ENCODE results near the gene MRPL34. TPM values are rescaled to one million over a fixed set of nuclear protein-coding genes. Genes with fewer than 3 reads are reported as not detected.
A peak's percentile ranks its signal among the peaks of the same experiment; 100 is the strongest.

Gene MRPL34
- total RNA-seq, 1 donor from 2014 or later = 47.7 TPM

GRCh38 chr19:17341845-17342244 lies 36.2 kb downstream of the MRPL34 start:
- Mint-ChIP-seq H3K9me3 (no peaks in the 10 kb centered on the region), H3K4me3 (no peak overlapping the region), H3K4me1 (peaks cover 8% of the 10 kb centered on the region), H3K36me3 (no peaks in the 10 kb centered on the region), H3K27me3 (ENCODE audit: low read depth) (no peaks in the 10 kb centered on the region), H3K27ac (no peak overlapping the region)
- DNase-seq (ENCODE audit: low spot score in 2 of 2, unreplicated experiment in 2 of 2) = no peak
- no peak for TF ChIP-seq CTCF (IDR thresholded peaks at IDR 0.05; ENCODE audit: unreplicated experiment)

GRCh38 chr19:17346109-17346671 lies 40.5 kb downstream of the MRPL34 start:
- TF ChIP-seq CTCF (IDR thresholded peaks at IDR 0.05; ENCODE audit: unreplicated experiment) = peak; percentile 94
- H3K9me3 Mint-ChIP-seq = no peaks in the 10 kb centered on the region
- H3K27ac Mint-ChIP-seq = no peak overlapping the region
- peaks cover 6% of the 10 kb centered on the region for H3K27me3 Mint-ChIP-seq (ENCODE audit: low read depth)
- H3K4me3 Mint-ChIP-seq = no peak overlapping the region
- peaks cover 4% of the 10 kb centered on the region for H3K4me1 Mint-ChIP-seq
- no peaks in the 10 kb centered on the region for H3K36me3 Mint-ChIP-seq
- DNase-seq (ENCODE audit: low spot score in 2 of 2, unreplicated experiment in 2 of 2) = peak in 1 of 2 experiments; percentile 91

- Mint-ChIP-seq H3K9me3 (no peaks in the 10 kb centered on the region), H3K4me1 (peaks cover 4% of the 10 kb centered on the region), H3K4me3 (no peak overlapping the region), H3K27ac (peak overlapping the region; percentile 8), H3K36me3 (no peaks in the 10 kb centered on the region), H3K27me3 (ENCODE audit: low read depth) (peaks cover 6% of the 10 kb centered on the region)
- no peak for TF ChIP-seq CTCF (IDR thresholded peaks at IDR 0.05; ENCODE audit: unreplicated experiment)
- DNase-seq (ENCODE audit: low spot score in 2 of 2, unreplicated experiment in 2 of 2) = no peak
Measured at GRCh38 chr19:17347361-17347760, 41.7 kb downstream of the MRPL34 start.

GRCh38 chr19:17347877-17348276 lies 42.2 kb downstream of the MRPL34 start:
- DNase-seq (ENCODE audit: low spot score in 2 of 2, unreplicated experiment in 2 of 2) = no peak
- no peaks in the 10 kb centered on the region for H3K36me3 Mint-ChIP-seq
- H3K9me3 Mint-ChIP-seq = no peaks in the 10 kb centered on the region
- H3K4me3 Mint-ChIP-seq = no peak overlapping the region
- no peak for TF ChIP-seq CTCF (IDR thresholded peaks at IDR 0.05; ENCODE audit: unreplicated experiment)
- peaks cover 4% of the 10 kb centered on the region for H3K4me1 Mint-ChIP-seq
- peaks cover 8% of the 10 kb centered on the region for H3K27me3 Mint-ChIP-seq (ENCODE audit: low read depth)
- H3K27ac Mint-ChIP-seq = no peak overlapping the region

- peak overlapping the region; percentile 92 for H3K27ac Mint-ChIP-seq
- H3K4me3 Mint-ChIP-seq = peak overlapping the region; percentile 57
- H3K36me3 Mint-ChIP-seq = no peaks in the 10 kb centered on the region
- peaks cover 8% of the 10 kb centered on the region for H3K27me3 Mint-ChIP-seq (ENCODE audit: low read depth)
- TF ChIP-seq CTCF (IDR thresholded peaks at IDR 0.05; ENCODE audit: unreplicated experiment) = no peak
- H3K9me3 Mint-ChIP-seq = no peaks in the 10 kb centered on the region
- peaks cover 4% of the 10 kb centered on the region for H3K4me1 Mint-ChIP-seq
- peak in 1 of 2 experiments; percentile 49 for DNase-seq (ENCODE audit: low spot score in 2 of 2, unreplicated experiment in 2 of 2)
Measured at GRCh38 chr19:17348700-17349099, 43.0 kb downstream of the MRPL34 start.

Measured in mesothelial cell of epicardium (in vitro differentiated cells).